KMS-11 (cell line): ENCODE results near the gene HES3.

Source experiments
- H2AFZ ChIP-seq: fragments of 200-600 bp; sonication (generic); 2 replicates; pipeline ENCODE4 v1.6.1; 2016; ENCODE audit warnings: antibody characterized with exemption, mixed run types, low read depth
- H3K27ac ChIP-seq: fragments of 200-600 bp; sonication (generic); 2 replicates; pipeline ENCODE4 v1.6.1; 2016; ENCODE audit warnings: mild to moderate bottlenecking, mixed run types
- H3K27me3 ChIP-seq: fragments of 200-600 bp; sonication (generic); 2 replicates; pipeline ENCODE4 v1.6.1; 2017; ENCODE audit warnings: mild to moderate bottlenecking, low read depth, mixed run types, moderate library complexity; ENCODE audit not compliant: insufficient read depth
- H3K36me3 ChIP-seq: fragments of 200-600 bp; sonication (generic); 2 replicates; pipeline ENCODE4 v1.6.1; 2017; ENCODE audit warnings: mild to moderate bottlenecking, mixed run types; ENCODE audit not compliant: insufficient read depth
- H3K4me1 ChIP-seq: fragments of 200-600 bp; sonication (generic); 2 replicates; pipeline ENCODE4 v1.6.1; 2016; ENCODE audit warnings: mild to moderate bottlenecking, low read depth, mixed run types; ENCODE audit not compliant: poor library complexity, severe bottlenecking
- H3K4me2 ChIP-seq: fragments of 200-600 bp; sonication (generic); 2 replicates; pipeline ENCODE4 v1.7.0; 2016; ENCODE audit warnings: mild to moderate bottlenecking, mixed run types
- H3K4me3 ChIP-seq: fragments of 200-600 bp; sonication (generic); IDR thresholded peaks from 2 replicates; pipeline ENCODE4 v1.6.1; 2017; ENCODE audit warnings: low read depth, low read length, mixed read lengths; ENCODE audit not compliant: insufficient read depth
- H3K79me2 ChIP-seq: fragments of 200-600 bp; sonication (generic); 2 replicates; pipeline ENCODE4 v1.6.1; 2016; ENCODE audit warnings: low read depth, mixed run types; ENCODE audit not compliant: insufficient read depth
- H3K9ac ChIP-seq: fragments of 200-600 bp; sonication (generic); 2 replicates; pipeline ENCODE4 v1.6.1; 2016; ENCODE audit warnings: mild to moderate bottlenecking, mixed run types
- H4K20me1 ChIP-seq: fragments of 200-600 bp; sonication (generic); 2 replicates; pipeline ENCODE4 v1.6.1; 2016; ENCODE audit warnings: mild to moderate bottlenecking, mixed run types; ENCODE audit not compliant: insufficient read depth
- CTCF ChIP-seq: fragments of 200-600 bp; sonication (generic); conservative IDR thresholded peaks from 2 replicates; pipeline ENCODE4 v1.6.1; 2017; ENCODE audit warnings: low read depth, mild to moderate bottlenecking, antibody characterized with exemption, low read length, moderate library complexity, mixed read lengths

HES3 gene

DNA sequence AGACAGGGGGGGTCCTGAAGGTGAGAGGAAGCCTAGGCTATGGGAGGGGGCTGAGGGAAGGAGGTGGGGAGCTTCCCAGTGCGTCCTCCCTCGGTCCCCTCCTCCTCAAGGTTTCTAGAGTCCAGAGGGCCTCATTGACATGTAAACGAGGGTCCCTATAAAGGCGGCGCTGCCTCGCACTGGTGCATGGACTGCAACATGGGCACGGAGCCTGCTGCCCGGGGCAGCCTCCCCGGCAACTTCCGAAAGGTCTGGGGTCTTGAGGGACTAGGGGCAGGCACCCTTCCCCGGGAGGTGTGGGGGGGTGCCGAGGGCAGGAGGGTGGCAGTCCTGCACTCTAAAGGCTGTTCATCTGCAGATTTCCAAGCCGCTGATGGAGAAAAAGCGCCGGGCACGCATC, at the start of gene HES3:
TSS of gene HES3 (plus strand) at position 187 of the 400 bp plus-strand sequence. CDS start at position 374, 187 bp downstream.
- Histone ChIP-seq H3K27ac (no peak within 1 kb of the TSS), H2AFZ (no peak within 1 kb of the TSS), H3K36me3 (no peaks in the 10 kb centered on the region), H3K4me1 (peaks cover 11% of the 10 kb centered on the region), H3K4me2 (no peak within 1 kb of the TSS), H3K4me3 (no peak within 1 kb of the TSS), H3K9ac (no peak within 1 kb of the TSS), H3K79me2 (no peaks in the 10 kb centered on the region), H4K20me1 (no peaks in the 10 kb centered on the region), H3K27me3 (peaks cover 72% of the 10 kb centered on the region)
- TF ChIP-seq CTCF = no peak

DNA sequence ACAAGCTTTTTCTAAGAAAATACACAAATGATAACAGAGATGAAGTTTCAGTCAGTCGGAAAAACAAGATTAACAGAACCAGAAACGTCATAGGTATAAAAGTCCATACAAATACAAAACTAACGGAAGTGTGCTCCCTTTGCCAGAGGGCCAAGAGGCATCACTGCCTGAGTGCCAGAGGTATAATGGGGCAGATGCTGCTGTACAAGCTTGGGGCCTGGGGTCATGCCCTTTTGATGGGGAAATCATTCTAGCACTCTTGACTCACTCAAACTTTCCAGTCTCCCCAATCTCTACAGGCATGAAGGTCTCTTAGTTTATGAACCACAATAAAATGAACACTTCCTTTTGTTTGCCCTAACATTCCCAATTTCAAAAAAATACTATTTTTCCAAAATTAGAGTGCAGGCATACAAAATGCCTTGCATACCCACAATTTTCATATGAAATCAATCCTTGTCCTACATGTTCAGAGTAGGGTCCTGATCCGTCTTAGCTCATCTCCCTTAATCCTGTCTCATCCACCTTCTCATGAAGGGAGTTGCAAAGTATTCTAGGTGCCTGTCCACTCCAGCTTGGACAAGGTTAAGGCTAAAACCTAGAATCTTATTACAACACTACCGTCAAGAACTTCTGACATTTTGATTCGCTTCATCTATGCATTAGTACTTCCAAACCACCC, 46.1 kb upstream of the HES3 start:
- H3K27ac ChIP-seq = peak overlapping the region; percentile 76; the same call in 1 of the 2 replicates
- peaks cover 65% of the 10 kb centered on the region for H3K79me2 ChIP-seq
- H3K27me3 ChIP-seq = no peaks in the 10 kb centered on the region
- no peak overlapping the region for H2AFZ ChIP-seq
- H3K4me3 ChIP-seq = peak overlapping the region; percentile 98
- H4K20me1 ChIP-seq = peaks cover 15% of the 10 kb centered on the region; the same call in 1 of the 2 replicates
- peak overlapping the region; percentile 93 for H3K4me2 ChIP-seq
- peaks cover 31% of the 10 kb centered on the region for H3K4me1 ChIP-seq
- peak overlapping the region; percentile 96; the same call in 1 of the 2 replicates for H3K9ac ChIP-seq
- TF ChIP-seq CTCF = no peak
- peaks cover 30% of the 10 kb centered on the region; the same call in 1 of the 2 replicates for H3K36me3 ChIP-seq

DNA sequence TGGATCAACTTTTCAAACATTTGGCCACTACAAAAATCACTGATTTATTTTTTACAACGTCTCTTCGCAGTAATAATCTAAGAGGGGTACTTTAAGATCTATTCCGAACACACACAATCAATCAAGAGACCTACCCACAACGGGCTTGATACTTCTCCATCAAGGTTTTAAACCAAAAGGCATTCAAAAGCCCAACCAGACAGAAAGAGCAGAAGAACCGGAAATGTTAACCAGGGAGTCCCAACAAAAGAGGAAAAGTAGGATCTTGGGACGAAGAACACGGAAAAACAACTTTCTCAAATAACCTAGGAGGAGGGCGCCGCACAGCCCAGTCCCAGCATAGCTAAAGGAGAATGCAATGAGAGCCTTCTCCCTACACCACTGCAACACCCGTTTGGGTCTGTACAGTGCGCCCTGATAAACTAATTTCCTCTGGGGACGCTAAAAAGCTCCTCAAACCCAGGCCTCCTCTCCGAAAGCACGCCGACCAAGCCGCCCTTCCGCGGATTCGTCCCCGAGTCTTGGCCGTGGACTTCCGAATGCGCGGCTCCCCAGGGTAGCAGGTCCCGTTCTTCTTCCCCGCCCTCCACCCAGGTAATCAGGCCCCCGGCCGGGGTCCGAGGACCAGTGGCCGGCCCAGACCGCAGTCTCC, 45.2 kb upstream of the HES3 start:
- Histone ChIP-seq H4K20me1 (peaks cover 11% of the 10 kb centered on the region; the same call in 1 of the 2 replicates), H3K4me3 (peak overlapping the region; percentile 98), H2AFZ (peak overlapping the region; percentile 45; the same call in 1 of the 2 replicates), H3K9ac (peak overlapping the region; percentile 96), H3K27ac (peak overlapping the region; percentile 76), H3K79me2 (peaks cover 56% of the 10 kb centered on the region), H3K4me1 (peaks cover 31% of the 10 kb centered on the region), H3K4me2 (peak overlapping the region; percentile 93), H3K36me3 (peaks cover 21% of the 10 kb centered on the region; the same call in 1 of the 2 replicates), H3K27me3 (no peaks in the 10 kb centered on the region)
- no peak for TF ChIP-seq CTCF

- Histone ChIP-seq H3K9ac (peak within 1 kb of the TSS; percentile 96), H3K4me3 (peak within 1 kb of the TSS; percentile 98), H4K20me1 (peaks cover 11% of the 10 kb centered on the region; the same call in 1 of the 2 replicates), H3K4me2 (peak within 1 kb of the TSS; percentile 93), H3K79me2 (peaks cover 49% of the 10 kb centered on the region), H3K4me1 (peaks cover 31% of the 10 kb centered on the region), H3K27me3 (no peaks in the 10 kb centered on the region), H3K36me3 (peaks cover 13% of the 10 kb centered on the region; the same call in 1 of the 2 replicates), H2AFZ (peak within 1 kb of the TSS; percentile 69), H3K27ac (peak within 1 kb of the TSS; percentile 76)
- no peak for TF ChIP-seq CTCF
Observed at GRCh38 chr1:6199298-6200187, 44.4 kb upstream of the HES3 start, which contains the start of gene RPL22. Gene RPL22 (minus strand): TSS chr1:6199595. CDS start chr1:6199573, 22 bp downstream.
